Activated CD8-positive, alpha-beta T cell treated with anti-CD3 and anti-CD28 coated beads for 36 hours (primary cell): ENCODE measurements around the gene CEP128. TPM values are rescaled to one million over a fixed set of nuclear protein-coding genes. Genes with fewer than 3 reads are reported as not detected.

Source experiments
- ATAC-seq: fragments of 200-7000 bp; cut with Tn5 transposase; one replicate; pipeline ENCODE4 v1.10.0; 2021; ENCODE audit warnings: mild to moderate bottlenecking, moderate library complexity
- CTCF ChIA-PET: fragments of 350-600 bp; sonication (Branson Sonifier 250); formaldehyde crosslinking; loops from one replicate; lab custom pipeline; 2021; ENCODE audit warnings: antibody characterized with exemption; lab: Charles Lee
- POLR2A ChIA-PET: fragments of 350-600 bp; sonication (Branson Sonifier 250); formaldehyde crosslinking; loops from one replicate; lab custom pipeline; 2021; ENCODE audit warnings: antibody characterized with exemption; lab: Charles Lee
- DNase-seq: peaks from one replicate; pipeline ENCODE4 v3.0.0-alpha.2; 2020
- H3K27ac Mint-ChIP-seq: one replicate; pipeline ENCODE4 v1.8.0; 2021; ENCODE audit warnings: mild to moderate bottlenecking, mixed read lengths
- H3K27me3 Mint-ChIP-seq: one replicate; pipeline ENCODE4 v1.8.0; 2021; ENCODE audit warnings: mixed read lengths
- H3K36me3 Mint-ChIP-seq: one replicate; pipeline ENCODE4 v1.8.0; 2021; ENCODE audit warnings: low read depth, mixed read lengths
- H3K4me1 Mint-ChIP-seq: one replicate; pipeline ENCODE4 v1.8.0; 2021; ENCODE audit warnings: low read depth, mixed read lengths
- H3K4me3 Mint-ChIP-seq: one replicate; pipeline ENCODE4 v1.8.0; 2021; ENCODE audit warnings: mild to moderate bottlenecking, moderate library complexity, mixed read lengths
- H3K9me3 Mint-ChIP-seq: one replicate; pipeline ENCODE4 v1.8.0; 2021; ENCODE audit warnings: mixed read lengths
- intact Hi-C: fragments of 100-400 bp; cut with micrococcal nuclease; formaldehyde crosslinking; loops from one replicate; pipeline ENCODE4 v1.10.0; 2022
- total RNA-seq, 2 experiments: library from RNA; stranded (reverse); gene quantifications; one replicate each; pipeline ENCODE4 v1.2.3, GENCODE V29; 2021
- TF ChIP-seq, protein P1 (sequence below): fragments of 200-600 bp; IDR thresholded peaks from one replicate; pipeline ENCODE4 v1.8.0; 2022; ENCODE audit warnings: antibody characterized with exemption, mild to moderate bottlenecking

Gene CEP128
- total RNA-seq, 2 experiments from 2014 or later: 21.6 to 22.5 TPM

DNA sequence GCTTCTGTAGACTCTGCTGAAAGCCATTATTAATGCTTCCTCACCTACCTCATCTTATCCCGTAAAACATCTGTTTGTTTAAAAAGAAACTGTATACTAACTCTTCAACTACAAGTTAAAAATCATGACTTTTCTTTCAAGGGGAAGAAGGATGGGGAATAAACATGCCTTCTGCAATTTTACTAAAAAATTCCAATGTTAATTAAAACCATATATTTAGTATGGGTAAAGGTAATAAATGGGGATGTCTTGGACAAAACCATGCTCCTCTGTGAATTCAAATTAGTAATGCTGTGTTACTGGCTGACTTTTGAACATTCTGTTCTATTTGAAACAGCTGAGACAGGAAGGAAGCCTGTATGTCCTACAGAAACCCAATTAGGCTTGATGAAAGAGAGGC, 419.1 kb downstream of the CEP128 start:
- H3K9me3 Mint-ChIP-seq: no peaks in the 10 kb centered on the region
- no peak overlapping the region for H3K27ac Mint-ChIP-seq
- peaks cover 15% of the 10 kb centered on the region for H3K36me3 Mint-ChIP-seq
- ChIA-PET POLR2A (no interaction called here), CTCF (no interaction called here)
- TF ChIP-seq, protein P1, sequence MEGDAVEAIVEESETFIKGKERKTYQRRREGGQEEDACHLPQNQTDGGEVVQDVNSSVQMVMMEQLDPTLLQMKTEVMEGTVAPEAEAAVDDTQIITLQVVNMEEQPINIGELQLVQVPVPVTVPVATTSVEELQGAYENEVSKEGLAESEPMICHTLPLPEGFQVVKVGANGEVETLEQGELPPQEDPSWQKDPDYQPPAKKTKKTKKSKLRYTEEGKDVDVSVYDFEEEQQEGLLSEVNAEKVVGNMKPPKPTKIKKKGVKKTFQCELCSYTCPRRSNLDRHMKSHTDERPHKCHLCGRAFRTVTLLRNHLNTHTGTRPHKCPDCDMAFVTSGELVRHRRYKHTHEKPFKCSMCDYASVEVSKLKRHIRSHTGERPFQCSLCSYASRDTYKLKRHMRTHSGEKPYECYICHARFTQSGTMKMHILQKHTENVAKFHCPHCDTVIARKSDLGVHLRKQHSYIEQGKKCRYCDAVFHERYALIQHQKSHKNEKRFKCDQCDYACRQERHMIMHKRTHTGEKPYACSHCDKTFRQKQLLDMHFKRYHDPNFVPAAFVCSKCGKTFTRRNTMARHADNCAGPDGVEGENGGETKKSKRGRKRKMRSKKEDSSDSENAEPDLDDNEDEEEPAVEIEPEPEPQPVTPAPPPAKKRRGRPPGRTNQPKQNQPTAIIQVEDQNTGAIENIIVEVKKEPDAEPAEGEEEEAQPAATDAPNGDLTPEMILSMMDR: no peak
- H3K4me3 Mint-ChIP-seq: no peak overlapping the region
- intact Hi-C loops: no loop called here
- ATAC-seq (no peak), DNase-seq (no peak)
- no peaks in the 10 kb centered on the region for H3K27me3 Mint-ChIP-seq
- no peaks in the 10 kb centered on the region for H3K4me1 Mint-ChIP-seq

DNA sequence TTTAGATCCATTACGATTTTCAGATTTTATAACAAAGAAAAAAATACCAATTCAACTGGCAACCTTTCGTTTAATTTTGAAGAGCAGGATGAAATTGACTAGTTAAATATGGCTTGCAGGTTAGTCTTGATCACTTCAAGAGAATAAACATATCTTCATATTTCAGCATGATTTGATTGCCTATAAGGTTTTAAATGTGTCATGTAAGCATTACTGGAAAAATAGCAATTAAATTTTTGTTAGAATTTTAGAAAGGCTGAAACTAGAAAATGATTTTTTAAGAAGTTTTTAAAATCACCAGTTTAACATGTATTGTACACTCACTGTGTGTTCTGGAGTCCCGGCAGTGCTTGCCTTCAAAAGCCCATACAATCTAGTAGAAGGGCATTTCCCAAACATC, 420.1 kb downstream of the CEP128 start:
- Mint-ChIP-seq H3K4me3 (no peak overlapping the region), H3K36me3 (peaks cover 20% of the 10 kb centered on the region), H3K27ac (no peak overlapping the region), H3K9me3 (peaks cover 2% of the 10 kb centered on the region), H3K4me1 (no peaks in the 10 kb centered on the region), H3K27me3 (no peaks in the 10 kb centered on the region)
- ATAC-seq (no peak), DNase-seq (no peak)
- ChIA-PET CTCF (no interaction called here), POLR2A (no interaction called here)
- TF ChIP-seq, protein P1: no peak
- intact Hi-C loops: no loop called here

DNA sequence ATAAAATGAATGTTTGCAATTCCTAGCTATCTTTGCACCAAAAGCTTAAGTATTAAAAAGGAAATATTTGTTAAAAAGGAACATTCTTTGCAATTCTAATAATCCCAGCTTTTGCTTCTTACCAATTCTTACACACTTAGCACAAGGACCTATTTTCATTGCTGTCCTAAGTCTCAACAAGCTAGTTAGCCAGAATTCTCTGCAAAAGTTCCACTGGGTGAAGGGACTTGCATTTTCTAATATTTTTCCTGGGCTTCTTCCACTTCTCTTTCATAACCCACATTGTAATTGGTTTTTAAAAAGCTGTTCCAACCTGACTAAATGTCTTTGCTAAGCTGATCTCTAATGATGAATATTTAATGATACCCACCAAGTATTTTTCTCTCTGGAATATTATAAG, 422.5 kb downstream of the CEP128 start:
- peaks cover 8% of the 10 kb centered on the region for H3K9me3 Mint-ChIP-seq
- ChIA-PET CTCF (no interaction called here), POLR2A (no interaction called here)
- no peaks in the 10 kb centered on the region for H3K27me3 Mint-ChIP-seq
- no peaks in the 10 kb centered on the region for H3K4me1 Mint-ChIP-seq
- ATAC-seq (no peak), DNase-seq (no peak)
- peaks cover 30% of the 10 kb centered on the region for H3K36me3 Mint-ChIP-seq
- H3K27ac Mint-ChIP-seq: no peak overlapping the region
- intact Hi-C loops: no loop called here
- TF ChIP-seq, protein P1: no peak
- no peak overlapping the region for H3K4me3 Mint-ChIP-seq

DNA sequence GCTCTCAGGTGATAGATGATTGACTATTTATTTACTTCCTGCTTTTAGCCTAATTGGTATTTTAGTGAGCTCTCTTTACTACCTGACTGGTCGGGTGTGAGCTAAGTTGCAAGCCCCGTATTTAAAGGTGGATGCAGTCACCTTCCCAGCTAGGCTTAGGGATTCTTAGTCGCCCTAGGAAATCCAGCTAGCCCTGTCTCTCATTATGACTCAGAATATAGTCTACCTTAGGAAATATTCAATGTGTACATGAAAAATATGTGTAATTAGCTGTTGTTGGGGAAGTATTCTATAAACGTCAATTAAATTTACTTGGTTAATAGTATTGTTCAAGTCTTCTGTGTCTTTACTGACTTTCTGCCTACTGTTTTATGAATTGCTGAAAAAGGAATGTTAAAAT, 423.4 kb downstream of the CEP128 start:
- ATAC-seq (no peak), DNase-seq (no peak)
- Mint-ChIP-seq H3K4me1 (no peaks in the 10 kb centered on the region), H3K27ac (no peak overlapping the region), H3K27me3 (no peaks in the 10 kb centered on the region), H3K4me3 (no peak overlapping the region), H3K36me3 (peaks cover 35% of the 10 kb centered on the region), H3K9me3 (peaks cover 16% of the 10 kb centered on the region)
- POLR2A ChIA-PET: no interaction called here
- TF ChIP-seq, protein P1: no peak
- CTCF ChIA-PET: no interaction called here
- intact Hi-C loops: no loop called here

DNA sequence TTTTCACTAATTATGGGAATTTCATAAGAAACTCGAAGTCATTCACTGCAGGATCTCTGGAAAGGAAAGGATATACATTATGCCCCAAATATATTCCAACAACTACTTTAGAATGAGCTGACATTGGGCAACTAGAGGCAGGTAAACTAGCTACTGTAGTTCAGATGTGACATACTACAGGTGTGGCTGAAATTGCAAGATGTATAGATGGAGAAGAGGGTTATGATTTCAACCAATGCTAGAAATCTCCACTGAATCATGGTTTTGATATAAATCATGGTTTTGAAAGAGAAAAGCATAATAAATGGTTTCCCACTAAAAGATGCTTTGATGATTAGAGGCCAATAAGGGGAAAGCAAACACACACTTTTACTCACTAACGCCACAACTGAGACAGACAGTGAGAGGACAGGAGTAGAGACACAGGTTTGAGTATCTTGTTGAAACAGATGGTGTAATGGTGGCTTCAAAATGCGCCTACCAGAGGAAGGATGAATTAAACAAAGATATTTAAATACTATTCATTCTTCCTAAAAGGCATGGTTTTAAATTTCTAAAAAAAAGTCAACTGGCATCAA, 434.2 kb downstream of the CEP128 start:
- H3K27me3 Mint-ChIP-seq: no peaks in the 10 kb centered on the region
- H3K36me3 Mint-ChIP-seq: peaks cover 2% of the 10 kb centered on the region
- H3K9me3 Mint-ChIP-seq: peaks cover 4% of the 10 kb centered on the region
- H3K27ac Mint-ChIP-seq: no peak overlapping the region
- no peaks in the 10 kb centered on the region for H3K4me1 Mint-ChIP-seq
- ChIA-PET POLR2A (no interaction called here), CTCF (interaction anchor here (0.8 kb wide), 1 partner anchor 14 kb away, joined by 3 read pairs; no protein-coding TSS in a partner anchor)
- no peak for ATAC-seq
- intact Hi-C loops: no loop called here
- no peak overlapping the region for H3K4me3 Mint-ChIP-seq
- TF ChIP-seq, protein P1: no peak
- DNase-seq: no peak
